NCI-H345 treated with DMSO at 0.1 percent for 48 hours (cell line): ENCODE data around the gene PEDS1.
"Not testable (repeated sequence)": the region's sequence is repeated elsewhere in the genome, so short reads cannot be mapped to it uniquely, and the experiment has no call there.

Source experiments
- DNase-seq: peaks from one replicate; lab custom pipeline; 2025; ENCODE audit not compliant: unreplicated experiment; lab: John Stamatoyannopoulos, UW

PEDS1 gene

DNA sequence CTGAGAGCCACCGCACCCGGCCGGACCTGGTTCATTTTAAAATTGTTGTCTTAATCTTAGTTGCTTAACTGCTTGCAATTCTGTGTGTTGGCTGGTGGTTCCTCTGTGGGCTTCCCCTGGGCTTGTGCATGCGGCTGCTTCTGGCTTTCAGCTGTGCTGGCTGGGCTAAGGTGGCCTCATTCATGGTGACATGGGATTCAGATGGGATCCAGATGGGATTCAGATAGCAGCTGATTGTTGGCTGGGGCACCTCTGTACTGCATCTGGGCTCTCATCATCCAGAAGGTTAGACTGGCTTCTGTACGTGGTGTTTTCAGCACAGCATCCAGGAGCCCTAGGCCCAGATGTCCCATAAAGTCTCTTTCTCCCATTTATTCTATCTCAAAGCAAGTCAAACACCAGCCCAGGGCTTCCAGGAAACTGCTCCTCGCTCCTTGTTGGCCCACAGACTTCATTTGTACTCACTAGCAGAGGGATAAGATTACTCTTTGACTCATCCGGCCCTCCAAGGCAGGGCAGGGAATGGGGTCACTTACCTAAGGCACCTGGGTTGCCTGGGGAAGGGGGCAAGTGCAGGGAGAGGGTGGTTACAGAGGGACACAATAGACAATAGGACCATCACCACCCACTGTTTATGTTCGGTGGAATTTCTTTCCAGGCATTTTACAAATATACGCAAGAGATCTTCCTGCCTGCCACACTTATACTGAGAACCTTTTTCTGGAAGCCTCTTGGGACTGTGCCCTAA, 10.2 kb upstream of the PEDS1 start:
- DNase-seq, result no peak

DNA sequence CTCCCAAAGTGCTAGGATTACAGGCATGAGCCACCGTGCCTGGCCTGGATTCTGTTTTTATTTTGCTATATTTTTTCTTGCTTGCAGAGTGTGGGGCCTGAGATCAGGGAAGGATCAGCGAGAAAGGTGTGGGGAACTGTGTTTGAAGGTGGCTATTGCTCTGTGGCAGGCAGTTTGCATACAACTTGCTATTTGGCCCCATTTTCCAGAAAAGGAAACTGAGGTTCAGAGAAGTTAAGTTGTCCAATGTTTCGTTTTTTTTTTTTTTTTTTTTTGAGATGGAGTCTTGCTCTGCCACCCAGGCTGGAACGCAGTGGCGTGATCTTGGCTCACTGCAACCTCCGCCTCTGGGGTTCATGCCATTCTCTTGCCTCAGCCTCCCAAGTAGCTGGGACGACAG, 8.0 kb upstream of the PEDS1 start:
- not testable (repeated sequence) for DNase-seq

DNA sequence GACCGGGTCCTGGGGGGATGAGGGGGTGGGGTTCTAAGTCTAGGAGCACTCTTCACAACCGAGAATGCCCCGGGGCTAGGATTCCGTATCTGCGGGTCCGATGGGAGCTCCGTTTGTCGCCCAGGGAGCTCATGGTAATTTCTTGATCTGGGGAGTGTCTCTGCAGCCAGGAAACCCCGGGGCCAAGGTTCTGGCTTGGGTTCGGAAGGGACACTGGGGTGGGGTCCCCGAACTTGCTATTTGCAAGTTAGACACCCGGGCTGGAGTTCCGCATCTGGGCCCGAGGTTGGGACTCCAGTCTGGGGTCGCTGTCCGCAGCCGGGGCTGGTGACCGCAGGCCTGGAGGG, 397 bp downstream of the PEDS1 start:
- no peak for DNase-seq

DNA sequence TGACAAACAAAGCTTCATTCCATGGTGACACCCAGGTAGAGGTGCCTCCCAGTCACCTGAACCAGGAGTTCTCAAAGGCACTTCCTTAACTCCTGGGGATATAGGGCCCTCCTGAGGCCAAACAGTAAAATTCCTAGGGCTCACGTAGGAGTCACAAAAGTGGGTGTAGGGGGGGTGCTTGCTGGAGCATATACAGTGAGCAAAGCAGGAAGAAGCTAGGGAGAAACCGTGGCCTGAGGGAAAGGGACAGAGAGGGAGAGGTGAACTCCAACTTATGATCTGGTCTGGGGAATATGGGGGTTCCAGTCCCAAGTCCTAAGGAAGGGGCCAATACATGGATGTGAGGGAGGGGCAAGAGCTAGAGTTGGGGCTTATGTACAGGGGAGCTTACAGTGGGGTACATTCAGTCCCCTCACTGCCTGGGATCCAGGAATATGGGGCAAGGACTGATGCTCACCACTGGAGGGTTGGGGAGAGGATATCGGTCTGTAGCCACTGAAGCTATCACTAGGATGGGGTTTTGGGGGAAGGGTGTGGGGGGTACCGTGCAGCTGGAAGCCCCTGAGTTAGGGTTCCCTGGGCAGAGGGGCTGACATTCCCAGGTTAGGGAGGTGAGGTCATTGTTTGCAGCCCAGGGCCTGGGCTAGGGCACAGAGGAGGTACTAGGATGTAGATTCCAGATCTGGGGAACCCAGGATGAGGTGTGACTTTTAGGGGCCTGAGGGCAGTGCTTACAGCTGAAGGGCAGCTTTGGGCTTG, 950 bp downstream of the PEDS1 start:
- no peak for DNase-seq

DNA sequence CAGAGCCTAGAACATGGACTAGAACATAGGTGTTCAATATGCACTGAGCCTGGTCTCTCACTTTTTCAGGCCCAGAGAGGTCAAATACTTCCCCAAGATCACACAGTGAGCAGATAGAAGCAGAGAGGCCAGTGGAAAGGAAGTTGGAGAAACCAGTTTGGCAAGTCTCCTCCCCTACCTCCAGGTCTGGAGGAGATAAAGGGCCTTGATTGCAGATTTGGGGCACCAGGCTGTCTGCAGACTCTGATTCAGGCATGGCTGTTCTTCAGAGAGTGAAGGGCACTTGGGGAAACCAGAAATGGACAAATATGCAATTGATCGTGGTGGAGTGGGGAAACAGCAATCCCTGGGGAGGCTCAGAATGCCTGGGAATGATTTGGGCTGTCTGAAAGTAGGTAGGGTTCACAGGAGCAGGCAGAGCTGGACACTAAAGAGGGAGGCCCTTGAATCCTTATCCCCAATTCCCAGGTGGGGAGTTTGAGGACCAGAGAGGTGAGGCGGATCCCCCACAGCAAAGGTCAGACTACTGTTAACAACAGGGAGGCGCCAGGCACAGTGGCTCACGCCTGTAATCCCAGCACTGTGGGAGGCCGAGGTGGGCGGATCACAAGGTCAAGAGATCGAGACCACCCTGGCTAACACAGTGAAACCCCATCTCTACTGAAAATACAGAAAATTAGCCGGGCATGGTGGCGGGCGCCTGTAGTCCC, 2.3 kb downstream of the PEDS1 start:
- no peak for DNase-seq

DNA sequence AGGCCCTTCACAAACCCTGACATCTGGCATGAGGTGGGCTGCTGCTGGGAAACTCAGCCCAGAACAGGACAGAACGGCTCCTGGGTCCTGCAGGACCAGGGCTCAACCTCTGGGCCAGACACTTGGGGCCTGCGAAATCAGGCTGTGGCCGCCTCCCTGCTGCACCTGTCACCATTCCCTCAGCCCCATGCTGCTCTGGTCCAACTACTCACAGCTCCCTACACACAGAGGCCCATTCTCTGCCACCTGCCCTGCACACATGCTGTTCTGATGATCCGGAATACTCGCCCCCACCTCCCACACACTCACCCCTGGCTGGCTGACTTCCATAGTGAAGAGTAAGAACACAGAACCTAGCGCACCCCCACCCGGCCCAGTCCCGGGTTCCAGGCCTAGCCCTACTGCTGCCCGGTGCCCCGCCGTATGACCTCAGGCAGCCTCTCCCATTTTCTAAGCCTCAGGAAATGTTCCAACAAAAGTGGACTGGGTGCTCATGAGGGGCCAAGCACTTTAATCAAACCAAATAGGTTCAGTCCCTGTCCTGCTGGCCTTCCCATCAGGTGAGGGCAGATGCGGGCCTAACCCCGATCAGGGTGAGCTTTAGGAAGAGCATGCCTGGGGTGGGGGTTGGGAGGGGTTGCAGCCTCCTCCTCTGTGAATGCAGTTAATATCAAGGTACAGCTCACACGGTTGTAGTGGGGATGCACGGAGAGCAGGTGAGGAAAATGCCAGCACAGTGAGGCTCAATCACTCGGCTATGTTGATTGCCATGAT, 3.9 kb downstream of the PEDS1 start:
- DNase-seq, result no peak

DNA sequence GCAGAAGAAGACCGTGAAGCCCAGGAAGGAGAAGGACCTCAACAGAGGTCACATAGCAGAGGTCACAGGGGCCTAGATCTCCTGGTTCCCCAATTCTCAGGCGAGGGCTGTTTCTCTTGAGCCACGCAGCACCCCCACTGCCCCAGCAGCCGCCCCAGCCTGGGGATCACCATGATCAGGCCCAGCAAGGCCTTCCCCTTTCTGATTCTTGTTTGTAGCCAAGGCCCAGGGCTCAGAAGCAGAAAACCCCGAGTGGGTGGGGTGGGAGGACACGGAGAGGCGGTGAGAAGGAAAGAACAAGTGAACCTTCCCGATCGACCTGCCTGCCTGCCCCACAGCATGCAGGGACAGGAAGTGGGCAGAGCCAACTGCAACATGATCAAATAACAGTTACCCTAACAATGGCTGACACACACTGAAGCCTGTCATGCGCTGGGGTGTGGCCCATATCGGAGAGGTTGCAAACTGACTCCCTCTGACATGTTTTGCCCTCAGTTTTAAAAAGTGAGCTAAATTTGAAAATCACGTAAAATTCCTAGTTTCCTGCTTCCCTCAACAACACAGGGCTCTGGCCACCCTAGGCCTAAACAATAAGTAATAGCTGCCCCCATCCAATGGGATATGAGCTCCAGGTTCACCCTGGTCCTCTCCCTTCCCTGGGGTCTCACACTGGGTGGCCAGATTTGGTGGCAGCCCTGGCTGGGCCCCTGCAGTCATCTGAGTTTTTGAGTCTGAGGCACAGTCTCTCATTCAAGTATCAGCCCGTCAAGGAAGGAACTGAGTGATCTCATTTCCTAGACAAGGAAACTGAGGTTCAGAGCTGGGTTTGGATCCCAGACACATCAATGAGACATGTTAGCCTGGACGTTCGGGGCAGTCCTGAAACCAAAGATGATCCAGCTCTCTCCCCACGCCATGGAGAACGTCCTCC, 6.5 kb downstream of the PEDS1 start:
- no peak for DNase-seq

DNA sequence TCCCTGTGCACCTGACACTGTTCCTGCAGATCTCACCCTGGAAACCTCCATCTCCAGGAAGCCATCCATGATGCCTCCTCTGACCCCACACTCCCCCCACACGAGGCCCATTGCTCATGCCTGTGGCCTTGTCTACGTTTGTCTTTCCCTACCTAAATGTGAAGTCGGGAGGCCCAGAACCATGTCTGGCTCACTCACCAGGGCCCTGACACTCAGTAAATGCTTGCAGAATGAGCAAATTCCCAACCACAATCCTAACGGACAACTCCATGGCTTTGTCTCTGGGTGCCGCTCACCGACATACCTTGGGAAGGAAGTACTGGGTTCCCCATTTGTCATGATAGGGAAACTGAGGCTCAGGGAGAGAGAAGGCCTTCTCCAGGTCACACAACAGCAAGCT, 7.3 kb downstream of the PEDS1 start:
- no peak for DNase-seq

DNA sequence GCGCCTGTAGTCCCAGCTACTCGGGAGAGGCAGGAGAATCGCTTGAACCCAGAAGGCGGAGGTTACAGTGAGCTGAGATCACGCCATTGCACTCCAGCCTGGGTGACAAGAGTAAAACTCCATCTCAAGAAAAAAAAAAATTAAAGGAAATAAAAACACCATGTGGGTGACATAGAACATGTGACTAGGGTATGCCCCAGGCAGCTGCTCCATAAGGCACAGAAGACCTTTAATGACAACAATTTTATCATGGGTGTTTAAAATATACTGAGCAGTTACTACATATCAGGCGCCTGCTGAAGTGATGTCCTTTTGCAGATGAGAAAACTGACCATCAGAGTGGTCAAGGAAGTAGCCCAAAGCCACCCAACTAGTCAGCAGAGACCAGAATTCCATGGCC, 8.0 kb downstream of the PEDS1 start:
- DNase-seq, result no peak

DNA sequence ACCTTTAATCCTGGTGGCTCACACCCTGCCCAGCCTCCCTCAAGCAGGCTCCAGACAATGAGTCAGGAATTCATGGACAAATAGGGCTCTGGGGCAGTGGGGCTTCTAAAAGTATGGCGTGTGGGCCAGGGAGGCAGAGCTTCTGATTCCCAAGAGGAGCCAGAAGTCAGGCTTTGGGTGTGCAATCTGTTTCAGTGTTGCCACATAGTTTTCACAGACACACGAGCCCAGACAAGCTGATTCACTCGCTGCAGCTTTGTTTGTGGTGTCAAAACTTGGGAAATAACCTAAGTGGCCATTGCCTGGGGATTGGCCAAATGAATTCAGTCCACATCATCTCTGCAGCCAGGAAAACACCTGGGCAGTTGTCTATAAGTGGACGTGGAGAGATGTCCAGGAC, 9.2 kb downstream of the PEDS1 start:
- DNase-seq, result no peak

DNA sequence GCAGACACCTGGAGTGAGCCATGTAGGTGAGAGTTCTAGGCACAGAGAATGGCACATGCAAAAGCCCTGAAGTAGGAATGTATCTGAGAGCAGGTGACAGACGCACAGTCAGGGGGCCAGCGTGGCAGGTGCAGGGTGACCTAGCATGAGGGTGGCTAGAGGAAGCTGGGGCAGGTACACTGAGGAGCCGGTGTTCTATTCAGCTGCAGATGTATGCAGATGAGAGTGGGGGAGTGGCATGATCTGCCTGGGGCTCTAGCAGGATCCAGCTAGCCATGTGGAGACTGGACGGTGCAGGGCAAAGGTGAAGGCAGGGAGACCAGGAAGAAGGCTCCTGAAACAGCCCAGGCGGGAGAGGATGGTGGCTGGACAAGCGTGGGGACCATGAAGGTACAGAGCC, 10.7 kb downstream of the PEDS1 start:
- DNase-seq, result no peak

DNA sequence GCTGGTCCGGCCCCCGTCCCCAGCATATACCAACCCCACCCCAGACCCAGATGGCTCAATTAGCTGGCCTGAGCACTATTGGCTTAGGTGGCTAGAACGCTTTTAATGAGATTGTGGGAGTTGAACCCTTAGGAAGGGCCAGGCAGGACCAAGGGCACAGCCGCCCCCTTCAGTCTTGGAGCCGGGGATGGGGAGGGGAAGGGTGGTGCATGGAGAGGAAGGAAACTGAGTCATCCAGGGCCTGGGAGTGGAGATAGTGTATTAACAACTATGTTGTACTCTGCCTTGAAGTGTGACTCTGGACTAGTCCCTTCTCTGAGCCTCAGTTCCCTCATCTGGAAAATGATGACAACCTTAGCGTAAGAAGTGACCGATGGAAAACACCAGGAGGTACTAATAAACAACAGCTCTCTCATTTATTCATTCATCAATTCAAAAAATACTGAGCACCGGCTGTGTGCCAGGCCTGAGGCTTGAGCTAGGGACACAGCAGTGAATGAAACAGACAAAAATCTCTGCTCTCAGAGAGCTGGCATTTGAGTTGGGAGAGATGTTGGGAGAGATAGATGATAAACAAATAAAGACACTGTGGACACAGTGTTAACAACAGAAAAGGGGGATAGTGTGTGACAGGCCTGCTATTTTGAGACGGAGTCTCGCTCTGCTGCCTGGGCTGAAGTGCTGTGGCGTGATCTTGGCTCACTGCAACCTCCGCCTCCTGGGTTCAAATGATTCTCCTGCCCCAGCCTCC, 11.5 kb downstream of the PEDS1 start:
- no peak for DNase-seq

DNA sequence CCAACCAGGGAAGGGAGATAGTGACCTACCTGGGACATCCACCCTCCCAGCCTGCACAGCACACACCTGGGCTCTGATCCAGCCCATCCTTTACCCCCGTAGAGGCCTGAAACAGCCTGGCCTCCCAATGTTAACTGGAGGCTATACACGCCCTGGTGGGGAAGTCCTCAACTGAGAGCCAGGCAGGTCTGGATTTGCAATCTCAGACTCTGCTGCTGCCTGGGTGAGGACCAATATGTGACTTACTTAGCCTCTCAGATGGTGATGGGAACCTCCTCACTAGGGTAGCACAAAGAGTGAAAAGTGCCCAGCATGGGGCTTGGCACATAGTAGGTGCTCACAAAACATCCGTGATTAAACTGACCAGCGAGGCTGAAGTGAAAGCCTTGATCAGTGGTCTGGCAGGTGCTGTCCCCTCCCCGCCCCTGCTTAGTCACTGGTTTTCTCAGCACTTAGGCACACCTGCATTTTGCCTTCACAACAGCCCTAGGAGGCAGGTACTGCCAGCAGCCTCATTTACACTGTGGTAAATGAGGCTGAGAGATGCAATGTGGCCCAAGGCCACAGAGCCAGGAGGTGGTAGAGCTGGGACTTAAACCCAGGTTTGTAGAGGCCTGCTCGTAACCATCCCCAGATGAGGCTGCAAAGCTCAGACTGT, 12.4 kb downstream of the PEDS1 start:
- no peak for DNase-seq

DNA sequence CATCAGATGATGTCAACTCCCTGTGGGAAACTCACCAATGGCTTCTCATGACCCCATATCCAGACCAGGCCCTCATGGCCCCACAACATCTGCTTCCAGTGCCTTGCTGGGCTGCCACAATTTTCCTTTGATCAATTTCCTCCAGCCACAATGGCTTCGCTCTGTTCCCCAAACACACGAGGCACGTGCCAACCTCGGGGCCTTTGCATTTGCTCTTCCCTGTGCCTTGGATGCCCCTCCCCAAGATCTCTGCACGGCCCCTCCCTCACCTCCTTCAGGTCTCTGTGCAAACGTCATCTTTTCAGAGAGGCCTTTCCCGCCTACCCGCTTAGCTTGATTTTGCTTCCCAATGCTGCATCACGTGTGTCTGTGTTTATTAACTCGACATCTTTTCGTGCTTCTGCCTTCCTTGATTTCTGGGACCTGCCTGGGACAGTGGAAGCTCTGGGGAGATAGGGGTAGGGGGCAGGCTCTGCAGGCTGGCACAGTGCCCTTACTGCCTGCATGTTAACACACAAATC, 13.1 kb downstream of the PEDS1 start:
- DNase-seq, result no peak

DNA sequence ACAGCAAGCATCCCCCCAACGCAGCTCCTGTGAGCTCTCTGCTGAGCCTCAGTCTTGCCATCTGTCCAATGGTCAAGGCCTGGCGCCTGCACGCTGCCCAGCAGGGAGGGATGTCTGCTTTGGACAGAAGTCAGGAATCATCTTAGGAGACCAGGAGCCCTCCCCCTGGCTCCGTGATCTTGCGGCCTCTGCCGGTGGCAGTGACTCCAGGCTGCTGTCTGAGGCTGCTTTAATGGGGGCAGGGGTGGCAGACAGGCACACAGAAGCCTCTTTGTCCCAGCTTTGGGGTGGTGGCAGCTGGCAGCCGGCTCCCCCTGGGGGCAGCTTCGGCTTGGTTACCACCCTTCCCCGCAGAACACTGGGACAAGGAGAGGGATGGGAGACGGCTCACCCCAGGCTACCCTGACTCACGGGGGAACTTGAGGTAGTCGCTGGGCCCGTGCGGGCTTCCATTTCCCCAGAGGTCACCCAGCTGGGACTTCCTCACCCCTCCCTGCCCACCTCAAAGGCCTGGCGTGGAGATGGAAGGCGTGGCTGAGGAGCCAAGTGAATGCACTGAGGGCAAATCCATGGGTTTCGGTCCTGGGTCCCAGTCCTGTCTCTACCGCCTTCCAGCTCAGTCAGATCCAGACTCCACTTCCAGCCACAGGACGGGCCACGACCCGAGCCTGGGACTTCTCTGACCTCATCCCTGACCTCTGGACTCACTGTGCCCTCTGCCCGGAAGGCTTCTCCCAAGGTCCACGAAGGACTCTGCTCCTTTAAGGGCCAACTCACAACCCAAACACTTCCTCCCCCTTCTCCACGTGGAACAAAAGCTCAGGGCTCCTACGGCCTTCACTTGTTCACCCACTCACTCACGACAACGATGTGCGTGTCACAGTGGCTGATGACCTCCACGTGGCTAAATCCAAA, 14.8 kb downstream of the PEDS1 start:
- DNase-seq, result no peak

DNA sequence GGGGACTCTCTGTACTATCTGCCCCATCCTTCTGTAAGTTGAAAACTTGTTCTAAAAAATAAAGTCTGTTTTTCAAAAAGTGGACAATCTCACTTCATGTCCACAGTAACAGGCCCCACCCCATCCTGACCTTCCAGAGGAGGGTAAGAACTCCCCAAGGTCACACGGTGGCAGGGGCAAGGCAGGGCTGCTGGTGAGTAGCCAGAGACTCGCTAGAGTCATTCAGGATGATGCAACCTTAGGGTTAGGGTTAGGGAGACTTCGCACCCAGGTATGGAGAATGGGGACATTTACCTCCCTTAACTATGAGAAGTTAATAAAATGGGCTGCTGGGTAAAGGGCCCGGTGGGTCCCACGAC, 15.4 kb downstream of the PEDS1 start:
- no peak for DNase-seq

DNA sequence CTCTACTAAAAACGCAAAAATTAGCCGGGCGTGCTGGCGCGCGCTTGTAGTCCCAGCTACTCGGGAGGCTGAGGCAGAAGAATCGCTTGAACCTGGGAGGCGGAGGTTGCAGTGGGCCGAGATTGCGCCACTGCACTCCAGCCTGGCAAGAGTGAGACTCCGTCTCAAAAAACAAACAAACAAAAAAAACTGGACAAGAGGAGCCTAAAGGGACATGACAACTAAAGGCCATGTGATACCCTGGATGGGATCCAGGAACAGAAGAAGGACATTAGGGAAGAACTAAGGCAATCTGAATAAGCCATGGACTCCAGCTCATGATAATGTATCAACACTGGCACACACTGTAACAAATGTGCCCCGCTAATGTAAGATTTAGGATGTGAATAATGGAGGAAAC, 15.8 kb downstream of the PEDS1 start:
- not testable (repeated sequence) for DNase-seq
